Lower leg skin (tissue), 3 donors: Measurements from ENCODE around the gene SATL1.

ENCODE experiments used
- POLR2A ChIP-seq, 2 donors: fragments of 450-650 bp; IDR thresholded peaks; one replicate each; pipeline ENCODE4 v1.6.1; 2016 to 2017; ENCODE audit warnings: antibody characterized with exemption in 2 of 2, mild to moderate bottlenecking in 1 of 2, moderate library complexity in 1 of 2
- TF ChIP-seq, protein P1 (sequence below), 3 donors: fragments of 450-650 bp; IDR thresholded peaks; one replicate each; pipeline ENCODE4 v1.5.1; 2016; ENCODE audit warnings: antibody characterized with exemption in 3 of 3, mild to moderate bottlenecking in 3 of 3, moderate library complexity in 2 of 3

- no peak for TF ChIP-seq POLR2A (IDR thresholded peaks at IDR 0.05)
- TF ChIP-seq, protein P1, sequence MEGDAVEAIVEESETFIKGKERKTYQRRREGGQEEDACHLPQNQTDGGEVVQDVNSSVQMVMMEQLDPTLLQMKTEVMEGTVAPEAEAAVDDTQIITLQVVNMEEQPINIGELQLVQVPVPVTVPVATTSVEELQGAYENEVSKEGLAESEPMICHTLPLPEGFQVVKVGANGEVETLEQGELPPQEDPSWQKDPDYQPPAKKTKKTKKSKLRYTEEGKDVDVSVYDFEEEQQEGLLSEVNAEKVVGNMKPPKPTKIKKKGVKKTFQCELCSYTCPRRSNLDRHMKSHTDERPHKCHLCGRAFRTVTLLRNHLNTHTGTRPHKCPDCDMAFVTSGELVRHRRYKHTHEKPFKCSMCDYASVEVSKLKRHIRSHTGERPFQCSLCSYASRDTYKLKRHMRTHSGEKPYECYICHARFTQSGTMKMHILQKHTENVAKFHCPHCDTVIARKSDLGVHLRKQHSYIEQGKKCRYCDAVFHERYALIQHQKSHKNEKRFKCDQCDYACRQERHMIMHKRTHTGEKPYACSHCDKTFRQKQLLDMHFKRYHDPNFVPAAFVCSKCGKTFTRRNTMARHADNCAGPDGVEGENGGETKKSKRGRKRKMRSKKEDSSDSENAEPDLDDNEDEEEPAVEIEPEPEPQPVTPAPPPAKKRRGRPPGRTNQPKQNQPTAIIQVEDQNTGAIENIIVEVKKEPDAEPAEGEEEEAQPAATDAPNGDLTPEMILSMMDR (IDR thresholded peaks at IDR 0.05), result no peak
Observed at GRCh38 chrX:85052636-85053343, 190.8 kb downstream of the SATL1 start.
